ENCODE results near the gene FRS3.

DNA sequence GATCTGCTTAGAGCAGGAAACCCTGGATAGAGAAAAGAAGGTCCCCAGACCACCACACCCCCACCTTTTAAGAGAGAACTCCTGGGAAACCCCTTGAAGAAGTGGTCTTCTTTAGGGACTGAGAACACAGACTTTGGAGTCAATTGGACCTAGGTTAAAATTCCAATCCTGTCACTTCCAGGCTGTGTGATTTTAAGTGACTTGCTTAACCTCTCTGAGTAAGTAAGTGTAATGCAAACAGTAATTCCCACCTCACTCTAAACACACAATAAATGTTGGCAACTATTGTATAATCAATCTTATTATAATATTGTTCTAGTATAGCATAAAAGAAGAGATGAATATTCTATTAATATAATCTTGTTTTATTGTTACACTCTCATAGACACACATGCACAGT is 47.6 kb downstream of the FRS3 start:
- TF ChIP-seq POLR2A (IDR thresholded peaks at IDR 0.05): no peak
- TF ChIP-seq, protein P1, sequence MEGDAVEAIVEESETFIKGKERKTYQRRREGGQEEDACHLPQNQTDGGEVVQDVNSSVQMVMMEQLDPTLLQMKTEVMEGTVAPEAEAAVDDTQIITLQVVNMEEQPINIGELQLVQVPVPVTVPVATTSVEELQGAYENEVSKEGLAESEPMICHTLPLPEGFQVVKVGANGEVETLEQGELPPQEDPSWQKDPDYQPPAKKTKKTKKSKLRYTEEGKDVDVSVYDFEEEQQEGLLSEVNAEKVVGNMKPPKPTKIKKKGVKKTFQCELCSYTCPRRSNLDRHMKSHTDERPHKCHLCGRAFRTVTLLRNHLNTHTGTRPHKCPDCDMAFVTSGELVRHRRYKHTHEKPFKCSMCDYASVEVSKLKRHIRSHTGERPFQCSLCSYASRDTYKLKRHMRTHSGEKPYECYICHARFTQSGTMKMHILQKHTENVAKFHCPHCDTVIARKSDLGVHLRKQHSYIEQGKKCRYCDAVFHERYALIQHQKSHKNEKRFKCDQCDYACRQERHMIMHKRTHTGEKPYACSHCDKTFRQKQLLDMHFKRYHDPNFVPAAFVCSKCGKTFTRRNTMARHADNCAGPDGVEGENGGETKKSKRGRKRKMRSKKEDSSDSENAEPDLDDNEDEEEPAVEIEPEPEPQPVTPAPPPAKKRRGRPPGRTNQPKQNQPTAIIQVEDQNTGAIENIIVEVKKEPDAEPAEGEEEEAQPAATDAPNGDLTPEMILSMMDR (IDR thresholded peaks at IDR 0.05): no peak

All from tibial nerve (tissue), 3 donors.